ENCODE data around the gene GALNT9. TPM values are rescaled to one million over a fixed set of nuclear protein-coding genes. Genes with fewer than 3 reads are reported as not detected.
"Not testable (repeated sequence)": the region's sequence is repeated elsewhere in the genome, so short reads cannot be mapped to it uniquely, and the experiment has no call there.

GALNT9 gene
- total and polyA plus RNA-seq, 9 donors, result 0.12 to 21.9 (median 1.3) TPM; not detected in 1

GRCh38 chr12:132224484-132224883, 104.9 kb downstream of the GALNT9 start:
- no peaks in the 10 kb centered on the region for H3K36me3 ChIP-seq
- TF ChIP-seq CTCF (IDR thresholded peaks at IDR 0.05) (no peak), EP300 (IDR thresholded peaks at IDR 0.05) (no peak), POLR2A (IDR thresholded peaks at IDR 0.05) (no peak)
- no peaks in the 10 kb centered on the region for H3K4me1 ChIP-seq (ENCODE audit: insufficient read depth)
- no peaks in the 10 kb centered on the region for H3K9me3 ChIP-seq
- no peaks in the 10 kb centered on the region for H3K27me3 ChIP-seq
- intact Hi-C loops (cut with DNase I), result no loop called here
- DNase-seq, result no peak
- H3K27ac ChIP-seq, result no peak overlapping the region
- H3K4me3 ChIP-seq, result no peak overlapping the region
- WGBS, 3 donors, result 89 to 95% (median 91%) methylated on average over 2 of the region's 2 CpGs

- TF ChIP-seq POLR2A (IDR thresholded peaks at IDR 0.05), result no peak
- no peak for TF ChIP-seq CTCF (IDR thresholded peaks at IDR 0.05)
- TF ChIP-seq EP300 (IDR thresholded peaks at IDR 0.05), result no peak
- Histone ChIP-seq H3K27ac (no peak overlapping the region), H3K9me3 (no peaks in the 10 kb centered on the region), H3K4me1 (ENCODE audit: insufficient read depth) (no peaks in the 10 kb centered on the region), H3K27me3 (no peaks in the 10 kb centered on the region), H3K36me3 (no peaks in the 10 kb centered on the region), H3K4me3 (no peak overlapping the region)
- no peak for DNase-seq
- WGBS, 3 donors, result 72 to 88% (median 74%) methylated on average over 6 of the region's 6 CpGs
- intact Hi-C loops (cut with DNase I), result no loop called here
Observed at GRCh38 chr12:132222808-132223173, 106.6 kb downstream of the GALNT9 start.

- intact Hi-C loops (cut with DNase I), result no loop called here
- DNase-seq, result no peak
- WGBS, 3 donors, result 17 to 21% (median 19%) methylated on average over 24 of the region's 24 CpGs
- H3K9me3 ChIP-seq, result no peaks in the 10 kb centered on the region
- no peak overlapping the region for H3K4me3 ChIP-seq
- no peaks in the 10 kb centered on the region for H3K4me1 ChIP-seq (ENCODE audit: insufficient read depth)
- no peaks in the 10 kb centered on the region for H3K27me3 ChIP-seq
- H3K27ac ChIP-seq, result no peak overlapping the region
- no peaks in the 10 kb centered on the region for H3K36me3 ChIP-seq
- TF ChIP-seq POLR2A (IDR thresholded peaks at IDR 0.05) (no peak), EP300 (IDR thresholded peaks at IDR 0.05) (no peak), CTCF (IDR thresholded peaks at IDR 0.05) (no peak)
Observed at GRCh38 chr12:132222096-132222807, 107.1 kb downstream of the GALNT9 start.

GRCh38 chr12:132219761-132220160, 109.6 kb downstream of the GALNT9 start:
- intact Hi-C loops (cut with DNase I); H3K27ac ChIP-seq; H3K9me3 ChIP-seq; H3K4me3 ChIP-seq; H3K36me3 ChIP-seq; H3K4me1 ChIP-seq (ENCODE audit: insufficient read depth); H3K27me3 ChIP-seq; DNase-seq: not testable (repeated sequence)
- 78 to 83% (median 79%) methylated on average over 8 to 12 of the region's 12 CpGs for WGBS, 3 donors

- no peak for DNase-seq
- WGBS, 3 donors, result 76 to 83% (median 83%) methylated on average over 13 to 16 of the region's 16 CpGs
- no peak for TF ChIP-seq EP300 (IDR thresholded peaks at IDR 0.05)
- TF ChIP-seq POLR2A (IDR thresholded peaks at IDR 0.05), result no peak
- no peak for TF ChIP-seq CTCF (IDR thresholded peaks at IDR 0.05)
- Histone ChIP-seq H3K4me1 (ENCODE audit: insufficient read depth) (no peaks in the 10 kb centered on the region), H3K27me3 (no peaks in the 10 kb centered on the region), H3K36me3 (no peaks in the 10 kb centered on the region), H3K27ac (no peak overlapping the region), H3K9me3 (no peaks in the 10 kb centered on the region), H3K4me3 (no peak overlapping the region)
- intact Hi-C loops (cut with DNase I), result no loop called here
Observed at GRCh38 chr12:132219323-132219722, 110.1 kb downstream of the GALNT9 start.

All from ovary (tissue), 9 donors.